ENCODE results near the gene ZFHX2. TPM values are rescaled to one million over a fixed set of nuclear protein-coding genes. Genes with fewer than 3 reads are reported as not detected.

The ZFHX2 gene
- total RNA-seq, 1 donor from 2014 or later = 0.81 TPM

DNA sequence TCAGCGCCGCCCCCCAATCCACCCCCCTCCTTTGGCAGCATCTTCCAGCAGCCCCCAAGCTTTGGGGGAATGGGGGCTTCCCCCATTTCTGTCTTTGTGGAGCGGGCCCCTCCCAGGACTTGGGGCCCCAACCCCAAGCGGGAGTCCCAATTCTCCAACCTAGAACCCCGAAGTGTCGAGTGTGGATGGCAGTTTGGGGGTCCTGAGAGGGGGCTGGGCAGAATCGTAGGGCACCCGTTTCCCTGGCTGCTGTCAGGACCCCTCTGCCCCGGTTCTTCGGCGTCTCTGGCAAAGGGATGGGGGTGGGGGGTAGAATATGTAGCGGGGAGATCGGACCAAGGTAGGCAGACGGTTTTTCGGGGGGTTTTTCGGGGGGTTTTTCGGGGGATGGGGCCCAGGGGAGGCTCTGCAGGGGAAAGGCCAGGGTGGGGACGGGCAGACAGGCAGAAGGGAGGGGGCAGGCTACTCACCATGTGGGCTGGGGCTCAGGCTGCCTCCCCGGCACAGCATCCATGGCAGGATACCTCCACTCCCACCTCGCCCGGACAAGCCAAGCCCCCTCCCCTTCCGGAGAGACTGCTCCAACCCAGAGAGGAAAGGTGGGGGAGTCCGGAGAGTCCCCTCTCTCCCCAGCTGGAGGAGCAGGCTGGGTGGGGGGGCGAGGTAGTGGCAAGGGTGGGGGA, 26.3 kb upstream of the ZFHX2 start:
- DNase-seq (ENCODE audit: low read depth) = no peak
- TF ChIP-seq CTCF (conservative IDR thresholded peaks at IDR 0.05; ENCODE audit: low read depth, low read length) = no peak
- no peak overlapping the region for H3K4me3 ChIP-seq (ENCODE audit: low read depth, low read length)

DNA sequence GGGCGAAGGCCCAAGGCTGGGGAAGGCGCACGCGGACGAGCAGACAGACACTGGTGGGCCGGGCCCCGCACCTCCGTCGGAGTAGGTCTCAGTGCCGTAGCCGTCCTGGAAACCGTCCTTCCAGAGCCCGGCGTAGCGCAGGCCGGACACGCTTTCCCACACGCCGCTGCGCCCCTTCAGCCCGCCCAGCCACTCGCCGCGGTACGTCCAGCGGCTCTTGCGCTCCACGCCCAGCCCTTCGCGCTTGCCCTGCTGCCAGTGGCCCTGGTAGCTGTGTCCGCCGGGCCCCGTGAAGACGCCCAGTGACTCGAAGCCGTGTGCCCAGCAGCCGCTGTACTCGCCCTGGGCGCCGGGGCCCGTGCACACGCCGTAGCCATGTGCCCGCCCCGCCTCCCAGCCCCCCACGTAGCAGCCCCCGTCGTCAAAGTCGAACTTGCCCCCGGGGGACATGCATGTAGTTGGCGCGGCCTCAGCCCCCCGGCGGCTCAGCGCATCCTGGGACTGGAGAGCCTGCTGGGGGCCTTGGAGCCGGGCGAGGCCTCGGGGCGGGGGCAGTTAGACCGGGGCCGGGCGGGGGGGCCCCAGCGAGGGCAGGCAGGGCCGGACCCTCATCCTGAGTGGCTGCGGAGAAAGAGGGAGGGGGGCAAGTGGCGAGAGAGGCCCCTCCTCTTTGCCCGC, 25.6 kb upstream of the ZFHX2 start:
- no peak for DNase-seq (ENCODE audit: low read depth)
- no peak overlapping the region for H3K4me3 ChIP-seq (ENCODE audit: low read depth, low read length)
- TF ChIP-seq CTCF (conservative IDR thresholded peaks at IDR 0.05; ENCODE audit: low read depth, low read length) = no peak

DNA sequence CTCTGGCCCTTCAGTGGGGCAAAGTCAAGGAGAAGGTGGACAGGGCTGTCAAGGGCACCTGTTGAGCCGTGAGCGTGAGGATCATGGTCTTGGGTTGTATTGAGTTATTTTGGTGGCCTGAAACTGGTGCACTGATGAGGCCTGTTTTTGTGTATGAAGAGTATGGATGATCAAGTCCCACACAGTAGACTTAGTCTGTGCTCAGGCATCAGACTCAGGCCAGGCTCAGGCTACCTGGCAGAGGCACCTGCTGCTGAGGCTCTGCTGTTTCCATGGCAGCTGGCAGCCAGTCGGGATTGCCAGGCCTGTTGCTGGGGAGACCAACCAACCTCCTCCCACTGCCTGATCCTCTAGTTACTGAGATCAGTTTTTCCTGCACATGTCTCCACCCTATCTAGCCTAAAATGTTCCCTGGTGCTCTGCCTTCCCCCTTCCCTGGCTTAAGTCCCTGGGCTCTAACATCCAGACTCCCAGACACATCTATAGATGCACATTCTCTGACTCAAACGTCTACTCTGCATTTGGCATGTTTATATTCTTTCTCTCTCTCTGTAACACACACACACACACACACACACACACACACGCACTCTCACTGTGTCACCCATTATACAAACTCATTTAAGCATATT, 21.9 kb upstream of the ZFHX2 start:
- no peak for DNase-seq (ENCODE audit: low read depth)
- no peak overlapping the region for H3K4me3 ChIP-seq (ENCODE audit: low read depth, low read length)
- TF ChIP-seq CTCF (conservative IDR thresholded peaks at IDR 0.05; ENCODE audit: low read depth, low read length) = no peak

GRCh38 chr14:23572836-23573235, 21.3 kb upstream of the ZFHX2 start:
- no peak overlapping the region for H3K4me3 ChIP-seq (ENCODE audit: low read depth, low read length)
- no peak for TF ChIP-seq CTCF (conservative IDR thresholded peaks at IDR 0.05; ENCODE audit: low read depth, low read length)
- no peak for DNase-seq (ENCODE audit: low read depth)

DNA sequence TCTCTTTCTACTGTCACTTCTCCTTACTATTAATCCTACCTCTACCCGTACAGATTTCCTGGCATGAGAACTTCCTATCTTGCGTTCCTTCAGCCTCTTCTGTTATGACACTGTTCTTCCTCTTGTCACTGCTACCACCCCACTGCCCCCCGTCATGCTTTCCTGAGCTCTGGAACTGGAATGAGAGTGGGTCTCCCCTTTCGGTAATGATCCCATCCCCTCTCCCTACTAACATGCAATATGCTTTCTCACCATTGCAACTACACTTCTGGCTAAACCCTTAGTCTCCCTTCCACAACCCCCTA, 20.9 kb upstream of the ZFHX2 start:
- no peak for TF ChIP-seq CTCF (conservative IDR thresholded peaks at IDR 0.05; ENCODE audit: low read depth, low read length)
- no peak overlapping the region for H3K4me3 ChIP-seq (ENCODE audit: low read depth, low read length)
- no peak for DNase-seq (ENCODE audit: low read depth)

GRCh38 chr14:23571701-23572523, 20.3 kb upstream of the ZFHX2 start:
- no peak for TF ChIP-seq CTCF (conservative IDR thresholded peaks at IDR 0.05; ENCODE audit: low read depth, low read length)
- no peak for DNase-seq (ENCODE audit: low read depth)
- no peak overlapping the region for H3K4me3 ChIP-seq (ENCODE audit: low read depth, low read length)
